Esophagus squamous epithelium (tissue), 4 donors: Measurements from ENCODE around the gene TPGS1.

Source experiments
- CTCF ChIP-seq, 6 experiments: fragments of 450-650 bp in 4 of 6; fragments of 200-600 bp in 2 of 6; sonication (generic) in 2 of 6; IDR thresholded peaks; one replicate each; pipeline ENCODE4 v1.5.1; 2016 to 2019; ENCODE audit warnings: antibody characterized with exemption in 6 of 6, mild to moderate bottlenecking in 4 of 6, moderate library complexity in 4 of 6
- POLR2A ChIP-seq, 4 donors: fragments of 450-650 bp; IDR thresholded peaks; one replicate each; pipeline ENCODE4 v1.6.1; 2017; ENCODE audit warnings: antibody characterized with exemption in 4 of 4, mild to moderate bottlenecking in 4 of 4, moderate library complexity in 3 of 4

GRCh38 chr19:463483-464207 lies 43.7 kb upstream of the TPGS1 start:
- TF ChIP-seq POLR2A (IDR thresholded peaks at IDR 0.05) (no peak), CTCF (IDR thresholded peaks at IDR 0.05) (no peak)
